A549 treated with GW870086 at 1 μM for 4 hours (cell line): Measurements from ENCODE around the gene UACA. TPM values are rescaled to one million over a fixed set of nuclear protein-coding genes. Genes with fewer than 3 reads are reported as not detected.

Experiments used
- total RNA-seq: library from RNA; stranded (reverse); fragments of 200-300 nt; extraction: Qiagen RNA extraction; gene quantifications from 5 replicates; pipeline ENCODE4 v1.2.3, GENCODE V29; 2022; ENCODE audit warnings: low read depth

UACA gene, protein sequence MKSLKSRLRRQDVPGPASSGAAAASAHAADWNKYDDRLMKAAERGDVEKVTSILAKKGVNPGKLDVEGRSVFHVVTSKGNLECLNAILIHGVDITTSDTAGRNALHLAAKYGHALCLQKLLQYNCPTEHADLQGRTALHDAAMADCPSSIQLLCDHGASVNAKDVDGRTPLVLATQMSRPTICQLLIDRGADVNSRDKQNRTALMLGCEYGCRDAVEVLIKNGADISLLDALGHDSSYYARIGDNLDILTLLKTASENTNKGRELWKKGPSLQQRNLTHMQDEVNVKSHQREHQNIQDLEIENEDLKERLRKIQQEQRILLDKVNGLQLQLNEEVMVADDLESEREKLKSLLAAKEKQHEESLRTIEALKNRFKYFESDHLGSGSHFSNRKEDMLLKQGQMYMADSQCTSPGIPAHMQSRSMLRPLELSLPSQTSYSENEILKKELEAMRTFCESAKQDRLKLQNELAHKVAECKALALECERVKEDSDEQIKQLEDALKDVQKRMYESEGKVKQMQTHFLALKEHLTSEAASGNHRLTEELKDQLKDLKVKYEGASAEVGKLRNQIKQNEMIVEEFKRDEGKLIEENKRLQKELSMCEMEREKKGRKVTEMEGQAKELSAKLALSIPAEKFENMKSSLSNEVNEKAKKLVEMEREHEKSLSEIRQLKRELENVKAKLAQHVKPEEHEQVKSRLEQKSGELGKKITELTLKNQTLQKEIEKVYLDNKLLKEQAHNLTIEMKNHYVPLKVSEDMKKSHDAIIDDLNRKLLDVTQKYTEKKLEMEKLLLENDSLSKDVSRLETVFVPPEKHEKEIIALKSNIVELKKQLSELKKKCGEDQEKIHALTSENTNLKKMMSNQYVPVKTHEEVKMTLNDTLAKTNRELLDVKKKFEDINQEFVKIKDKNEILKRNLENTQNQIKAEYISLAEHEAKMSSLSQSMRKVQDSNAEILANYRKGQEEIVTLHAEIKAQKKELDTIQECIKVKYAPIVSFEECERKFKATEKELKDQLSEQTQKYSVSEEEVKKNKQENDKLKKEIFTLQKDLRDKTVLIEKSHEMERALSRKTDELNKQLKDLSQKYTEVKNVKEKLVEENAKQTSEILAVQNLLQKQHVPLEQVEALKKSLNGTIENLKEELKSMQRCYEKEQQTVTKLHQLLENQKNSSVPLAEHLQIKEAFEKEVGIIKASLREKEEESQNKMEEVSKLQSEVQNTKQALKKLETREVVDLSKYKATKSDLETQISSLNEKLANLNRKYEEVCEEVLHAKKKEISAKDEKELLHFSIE (N-terminal part only)
- 27.8 to 48.7 TPM (median 39.4 TPM) in 5 replicates for total RNA-seq

DNA sequence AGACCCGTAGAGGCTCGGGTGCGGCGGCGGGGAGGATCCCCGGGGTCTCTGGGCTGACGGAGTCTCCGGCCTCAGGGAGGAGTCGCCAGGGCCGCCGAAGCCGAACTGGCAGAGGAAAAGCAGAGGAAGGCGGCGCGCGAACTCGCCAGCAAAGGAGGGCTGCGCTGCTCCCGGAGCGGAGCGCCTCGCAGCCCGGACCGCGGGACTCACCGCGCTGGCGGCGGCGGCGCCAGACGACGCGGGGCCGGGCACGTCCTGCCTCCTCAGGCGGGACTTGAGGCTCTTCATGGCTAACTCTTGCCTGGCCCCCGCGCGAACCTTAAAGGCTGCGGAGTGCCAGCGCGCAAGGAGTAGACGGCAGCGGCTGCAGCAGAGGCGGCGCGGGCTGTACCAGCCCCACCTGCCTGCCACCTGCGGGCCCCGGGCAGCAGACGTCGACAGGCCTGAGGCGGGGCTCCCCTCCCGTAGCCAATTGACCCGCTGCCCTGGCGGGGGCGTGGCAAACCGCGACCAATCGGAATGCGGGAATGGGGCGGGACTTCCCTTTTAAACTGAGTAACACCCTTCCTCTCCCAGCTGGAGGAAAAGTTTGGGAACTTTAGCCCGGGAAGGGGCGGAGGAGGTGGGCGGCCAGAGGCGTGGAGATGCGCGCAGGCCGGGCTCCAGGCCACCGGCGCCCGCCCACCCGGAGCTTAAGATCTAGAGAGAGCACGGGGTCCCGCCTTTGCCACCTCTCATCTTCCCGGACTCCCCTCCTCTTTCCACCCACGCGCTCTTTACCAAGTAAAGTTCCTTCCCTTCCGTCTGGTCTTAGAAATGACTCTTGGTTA is at the start of gene UACA:
Gene UACA (minus strand): TSS at position 439 of the 830 bp plus-strand sequence. CDS start 151 bp downstream, at position 288.

Other genes starting within 250 kb of the UACA start
- 49.1 to 81.0 TPM (median 74.9 TPM) in 5 replicates for gene LARP6, start 90.6 kb upstream of the UACA start, total RNA-seq
- gene THAP10, start 128.9 kb upstream of the UACA start, total RNA-seq: 3.7 to 6.3 TPM (median 4.8 TPM) in 5 replicates
- 4.1 to 4.9 TPM (median 4.3 TPM) in 5 replicates for gene LRRC49, start 129.3 kb upstream of the UACA start, total RNA-seq